ENCODE measurements around the gene MRPL32.
"Not testable (repeated sequence)": the region's sequence is repeated elsewhere in the genome, so short reads cannot be mapped to it uniquely, and the experiment has no call there.

The MRPL32 gene

DNA sequence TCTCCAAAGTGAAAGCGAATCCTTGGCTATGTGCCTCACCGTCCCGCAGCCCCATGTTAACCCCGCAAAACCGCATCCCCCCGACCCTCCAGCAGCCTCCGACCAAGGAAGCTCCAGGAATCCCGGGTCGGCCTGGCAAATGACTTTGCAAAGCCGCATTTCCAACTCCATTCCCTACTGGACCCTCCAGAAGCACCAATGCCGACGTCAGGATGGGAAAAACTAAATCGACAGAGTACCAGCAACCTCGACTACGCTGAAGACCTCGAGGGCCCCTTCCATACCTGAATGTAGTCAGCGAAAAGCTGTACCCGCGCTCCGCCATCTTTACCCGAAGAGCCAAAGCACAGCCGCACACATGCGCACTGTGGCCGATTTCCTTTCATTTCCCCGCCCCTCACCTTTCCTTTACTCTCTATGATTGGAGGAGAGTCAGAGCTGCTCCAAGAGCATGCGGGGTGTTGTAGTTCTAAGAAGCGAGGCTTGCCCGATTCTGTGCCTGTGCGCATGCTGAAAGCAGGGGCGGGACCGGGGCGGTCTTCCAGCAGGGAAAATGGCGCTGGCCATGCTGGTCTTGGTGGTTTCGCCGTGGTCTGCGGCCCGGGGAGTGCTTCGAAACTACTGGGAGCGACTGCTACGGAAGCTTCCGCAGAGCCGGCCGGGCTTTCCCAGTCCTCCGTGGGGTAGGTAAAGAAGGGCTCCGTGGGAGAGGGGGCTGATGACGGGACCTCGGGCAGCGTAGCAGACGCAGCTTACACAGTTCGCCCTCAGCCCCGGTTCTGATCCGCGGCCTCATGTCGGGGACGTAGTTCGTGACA is at the start of gene MRPL32, which contains the start of gene PSMA2:
Gene MRPL32, plus strand, starts transcription at position 543 of the 818 bp plus-strand sequence. Its CDS starts 11 bp downstream, at position 554.
Gene PSMA2, minus strand, starts transcription at position 341 of the 818 bp plus-strand sequence. Its CDS starts 16 bp downstream, at position 325.
- peak; percentile 98 for DNase-seq

DNA sequence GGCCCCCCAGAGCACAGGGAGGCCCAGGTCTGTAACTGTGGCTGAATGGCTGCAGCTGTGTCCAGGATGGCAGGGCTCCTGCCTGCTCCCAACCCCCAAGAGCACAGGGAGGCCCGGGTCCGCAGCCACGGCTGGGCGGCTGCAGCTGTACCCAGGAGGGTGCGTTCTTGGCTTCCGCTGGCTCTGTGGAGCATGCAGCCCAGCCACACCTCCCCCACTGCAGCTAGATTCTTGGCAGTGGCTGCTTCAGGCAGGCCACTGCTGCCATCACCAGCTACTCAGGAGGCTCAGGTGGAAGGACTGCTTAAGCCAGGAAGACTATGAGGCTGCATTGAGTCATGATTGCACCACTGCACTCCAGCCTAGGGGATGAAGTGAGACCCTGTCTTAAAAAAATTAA is 48.2 kb upstream of the MRPL32 start:
- DNase-seq = no peak

DNA sequence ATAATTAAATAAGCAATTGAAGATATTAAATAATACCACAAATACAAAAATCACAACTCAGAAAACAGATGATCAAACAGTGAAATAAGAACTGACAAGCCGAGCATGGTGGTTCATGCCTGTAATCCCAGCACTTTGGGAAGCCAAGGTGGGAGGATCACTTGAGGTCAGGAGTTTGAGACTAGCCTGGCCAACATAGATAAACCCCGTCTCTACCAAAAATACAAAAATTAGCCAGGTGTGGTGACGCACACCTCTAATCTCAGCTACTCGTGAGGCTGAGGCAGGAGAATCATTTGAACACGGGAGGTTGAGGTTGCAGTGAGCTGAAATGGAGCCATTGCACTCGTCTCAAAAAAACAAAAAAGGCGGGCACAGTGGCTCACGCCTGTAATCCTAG is 47.0 kb upstream of the MRPL32 start:
- DNase-seq = not testable (repeated sequence)

DNA sequence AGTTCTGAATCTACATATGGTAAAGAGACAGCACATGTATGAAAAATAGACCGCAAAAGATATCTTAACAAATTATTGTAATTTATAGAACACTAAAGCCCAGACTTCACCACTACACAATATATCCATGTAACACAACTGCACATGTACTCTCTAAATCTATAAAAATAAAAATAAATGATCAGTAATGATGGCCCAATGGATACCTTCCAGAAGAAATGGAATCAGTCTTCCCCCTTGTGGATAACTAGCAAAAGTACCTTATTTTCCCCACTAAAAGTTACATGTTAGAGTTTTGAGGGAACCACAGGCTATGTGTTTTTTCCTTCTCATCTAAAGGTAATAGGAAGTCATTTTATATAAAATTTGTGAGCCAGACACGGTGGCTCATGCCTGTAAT is 46.0 kb upstream of the MRPL32 start:
- peak; percentile 61 for DNase-seq

DNA sequence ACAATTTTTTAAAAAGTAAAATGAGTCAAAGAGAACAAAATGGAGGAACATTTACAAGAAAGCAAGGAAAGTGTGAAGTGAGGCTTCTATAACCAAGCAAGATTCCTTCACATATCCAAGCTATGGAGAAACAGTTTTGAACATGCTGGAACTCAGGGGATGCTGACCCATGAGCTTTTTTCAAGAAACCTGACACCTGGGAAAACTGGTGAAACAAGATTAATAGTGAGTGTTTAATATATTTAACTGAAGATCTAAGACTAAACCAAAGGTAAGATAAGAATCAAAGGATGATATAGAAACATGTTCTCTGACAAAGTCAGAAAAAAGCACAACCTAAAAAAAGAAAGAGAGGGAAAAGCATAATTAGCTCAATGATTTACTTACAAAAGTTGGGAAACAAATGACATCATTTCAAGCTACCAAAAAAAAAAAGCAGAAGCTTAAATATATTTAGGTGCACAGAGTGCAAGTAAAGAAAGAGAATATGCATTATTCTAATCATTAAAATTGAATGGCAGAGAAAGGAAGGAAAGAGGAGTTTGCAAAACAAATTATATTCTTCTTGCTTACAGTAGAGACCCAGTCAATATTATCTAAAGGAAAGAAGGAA is 45.2 kb upstream of the MRPL32 start:
- no peak for DNase-seq

DNA sequence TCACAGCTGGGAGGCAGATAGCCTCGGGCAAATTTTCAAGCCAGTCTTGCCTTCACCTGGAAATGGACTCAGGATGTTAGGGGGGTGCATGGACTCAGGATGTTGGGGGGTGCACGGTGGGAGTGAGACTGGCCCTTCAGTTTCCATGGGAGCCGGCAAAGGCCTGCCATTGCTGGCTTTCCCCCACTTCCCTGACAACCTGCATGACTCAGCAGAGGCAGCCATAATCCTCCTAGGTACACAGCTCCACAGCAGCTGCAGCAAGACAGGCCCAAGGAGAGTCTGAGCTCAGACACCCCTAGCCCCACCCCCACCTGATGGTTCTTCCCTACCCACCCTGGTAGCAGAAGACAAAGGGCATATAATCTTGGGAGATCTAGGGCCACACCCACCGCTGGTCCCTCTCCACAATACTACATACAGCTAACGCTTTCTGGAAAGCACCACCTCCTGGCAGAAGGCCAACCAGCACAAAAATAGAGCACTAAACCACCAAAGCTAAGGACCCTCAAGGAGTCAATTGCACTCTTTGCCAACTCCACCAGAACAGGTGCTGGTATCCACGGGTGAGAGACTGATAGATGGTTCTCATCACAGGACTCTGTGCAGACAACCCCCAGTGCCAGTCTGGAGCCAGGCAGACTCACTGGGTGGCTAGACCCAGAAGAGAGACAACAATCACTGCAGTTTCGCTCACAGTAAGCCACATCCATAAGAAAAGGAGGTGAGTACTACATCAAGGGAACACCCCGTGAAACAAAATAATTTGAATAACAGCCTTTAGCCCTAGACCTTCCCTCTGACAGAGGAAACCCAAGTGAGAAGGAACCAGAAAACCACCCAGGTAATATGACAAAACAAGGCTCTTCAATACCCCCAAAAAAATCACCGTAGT is 38.6 kb upstream of the MRPL32 start:
- DNase-seq = peak; percentile 64

DNA sequence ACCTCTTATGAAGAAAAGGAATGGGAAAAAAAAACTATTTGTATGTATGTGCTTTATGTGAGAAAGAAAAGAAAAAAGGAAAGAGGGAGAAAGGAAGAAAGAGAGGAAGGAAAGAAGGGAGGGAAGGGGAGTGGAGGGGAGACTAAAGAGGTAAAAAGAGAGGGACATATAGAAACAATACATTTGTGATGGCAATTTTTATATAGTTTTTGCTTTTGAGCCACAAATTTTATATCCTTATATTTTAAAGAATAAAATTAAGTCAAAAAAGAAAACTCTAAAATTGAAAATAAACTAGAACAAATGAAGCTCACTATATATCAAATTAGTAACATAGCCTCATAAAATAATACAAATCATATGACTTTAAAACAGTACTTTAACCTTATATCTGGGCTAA is 31.3 kb upstream of the MRPL32 start:
- DNase-seq = no peak

DNA sequence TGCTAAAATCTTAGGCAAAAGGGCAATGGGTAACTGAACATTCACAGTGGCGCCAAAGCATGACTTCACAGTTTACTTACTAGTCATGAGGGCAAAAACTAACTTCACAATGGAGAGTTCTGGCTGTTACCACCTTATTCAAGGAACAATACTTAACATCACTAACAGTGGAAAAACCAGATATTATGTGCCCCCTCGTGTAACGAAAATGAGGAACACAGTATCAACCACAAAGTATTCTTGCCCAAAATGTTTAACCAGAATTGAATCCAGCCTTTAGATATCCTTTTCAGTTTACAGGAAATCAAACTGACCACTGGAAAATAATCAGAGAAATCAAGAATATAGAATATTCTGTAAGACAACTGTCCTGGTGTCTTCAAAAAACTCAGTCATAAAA is 29.8 kb upstream of the MRPL32 start:
- DNase-seq = no peak

DNA sequence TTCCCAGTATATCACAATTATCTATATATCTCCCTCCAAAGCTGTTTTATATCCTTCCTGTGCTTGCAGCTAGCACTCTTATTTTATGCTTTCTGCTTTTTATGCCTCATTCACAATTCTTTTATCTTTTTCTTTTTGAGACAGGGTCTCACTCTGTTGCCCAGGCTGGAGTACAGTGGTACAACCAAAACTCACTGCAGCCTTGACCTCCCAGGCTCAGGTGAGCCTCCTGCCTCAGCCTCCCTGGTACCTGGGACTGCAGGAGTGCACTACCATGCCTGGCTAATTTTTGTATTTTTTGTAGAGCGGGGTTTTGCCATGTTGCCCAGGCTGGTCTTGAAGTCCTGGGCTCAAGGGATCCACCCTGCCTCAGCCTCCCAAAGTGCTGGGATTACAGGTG is 26.0 kb upstream of the MRPL32 start:
- no peak for DNase-seq

DNA sequence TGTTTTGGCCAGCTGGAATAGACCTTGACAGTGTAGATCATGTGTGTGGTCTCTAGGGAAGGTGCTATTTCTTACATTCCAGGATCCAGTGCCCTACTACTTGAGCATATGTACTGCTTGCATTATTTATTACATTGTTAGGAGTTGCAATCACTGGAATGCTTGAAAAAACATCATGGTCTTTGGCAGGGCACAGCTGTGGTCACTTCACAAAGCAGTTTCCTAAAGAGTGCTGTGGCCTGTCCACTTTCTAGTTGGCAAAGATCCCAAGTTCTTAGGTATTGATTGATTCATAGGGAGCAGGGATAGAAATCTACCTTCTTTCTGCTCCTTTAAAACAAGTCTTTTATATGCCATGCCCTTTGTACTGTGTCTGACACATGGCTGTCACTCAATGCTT is 24.9 kb upstream of the MRPL32 start:
- no peak for DNase-seq

DNA sequence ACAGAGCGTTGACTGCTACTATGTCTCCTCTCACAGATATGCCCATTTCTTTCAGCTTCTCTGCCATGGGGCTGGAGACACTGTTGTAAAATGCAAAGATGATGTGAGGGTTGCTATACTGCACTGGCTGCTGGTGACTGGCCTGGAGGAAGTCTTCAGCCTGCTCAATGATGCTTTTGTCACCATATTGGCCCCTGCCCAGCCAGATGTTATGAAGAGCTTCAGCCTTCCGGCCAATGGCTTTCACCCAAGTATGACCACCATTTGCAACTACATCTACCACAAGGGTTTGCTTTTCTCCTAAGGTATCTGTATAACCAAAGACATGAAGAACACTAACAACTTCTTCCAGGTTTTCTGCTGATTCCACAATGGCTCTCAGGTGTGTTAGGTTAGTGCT is 21.9 kb upstream of the MRPL32 start:
- no peak for DNase-seq

DNA sequence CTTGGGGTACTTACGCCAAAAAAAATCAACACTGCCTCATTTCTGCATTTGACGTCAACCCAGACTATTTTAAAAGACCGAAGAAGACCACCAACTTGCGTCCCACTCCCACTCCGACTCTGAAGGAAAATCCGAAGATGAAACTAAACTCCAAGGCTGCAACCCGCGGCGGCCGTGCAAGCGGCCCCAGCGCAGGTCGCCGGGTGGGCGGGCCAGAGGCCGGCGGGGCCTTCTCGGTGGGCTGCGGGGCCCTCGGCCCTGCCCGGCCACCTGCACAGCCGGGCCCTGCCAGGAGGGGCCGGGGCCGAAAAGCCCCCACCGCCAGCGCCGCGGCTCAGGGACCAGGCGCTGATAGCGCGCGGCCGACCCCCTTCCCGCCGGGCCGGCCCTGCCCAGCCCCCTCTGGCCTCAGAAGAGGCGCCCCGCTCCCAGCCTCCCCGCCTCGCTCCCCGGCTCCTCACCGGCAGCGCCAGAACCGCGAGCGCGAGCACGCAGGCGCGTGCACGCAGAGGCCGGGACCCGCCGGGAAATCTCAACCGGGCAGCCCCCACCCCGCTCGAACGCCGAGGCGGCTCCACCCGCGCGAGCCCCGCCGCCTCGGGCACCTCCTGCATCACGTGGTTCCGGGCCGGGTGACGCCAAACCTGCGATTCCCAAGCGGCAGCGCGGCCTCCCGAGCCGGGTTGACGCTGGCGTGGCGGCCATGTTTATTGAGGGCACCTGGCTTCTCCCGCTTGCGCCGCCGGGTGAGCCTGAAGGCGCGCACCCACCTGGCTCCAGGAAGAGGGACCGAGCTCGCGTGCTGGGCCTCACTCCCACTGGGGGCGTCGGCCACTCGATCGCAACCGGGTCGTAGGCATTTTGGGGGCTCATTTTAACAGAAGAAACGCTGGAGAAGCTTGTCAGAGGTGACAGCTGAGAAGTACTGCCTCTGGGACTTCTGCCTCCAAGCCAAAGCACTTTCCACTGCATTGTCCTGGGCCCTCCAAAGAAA is 20.4 kb upstream of the MRPL32 start, which contains the start of gene C7orf25:
Gene C7orf25, minus strand, starts transcription at position 617 of the 994 bp plus-strand sequence. CDS start 1,170 bp downstream, outside the sequence.
- DNase-seq = peak; percentile 94

DNA sequence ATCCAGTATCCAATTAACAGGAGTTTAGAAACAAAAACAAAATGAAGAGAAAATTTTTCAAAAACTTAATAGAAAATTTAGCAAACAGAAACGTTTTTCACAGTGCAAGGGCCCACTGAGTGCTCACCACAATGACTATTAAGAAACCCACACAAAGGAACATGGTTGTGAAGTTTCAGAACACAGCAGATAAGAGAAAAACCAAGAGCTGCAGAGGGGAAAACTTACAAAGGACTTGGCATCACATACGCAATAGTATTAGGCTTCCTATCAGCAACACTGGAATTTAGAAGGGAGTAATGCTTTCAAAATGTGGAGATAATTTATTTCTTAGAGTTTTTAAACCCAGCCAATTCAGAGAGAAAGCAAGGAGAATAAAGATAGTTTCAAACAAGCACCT is 18.6 kb upstream of the MRPL32 start:
- peak; percentile 73 for DNase-seq

DNA sequence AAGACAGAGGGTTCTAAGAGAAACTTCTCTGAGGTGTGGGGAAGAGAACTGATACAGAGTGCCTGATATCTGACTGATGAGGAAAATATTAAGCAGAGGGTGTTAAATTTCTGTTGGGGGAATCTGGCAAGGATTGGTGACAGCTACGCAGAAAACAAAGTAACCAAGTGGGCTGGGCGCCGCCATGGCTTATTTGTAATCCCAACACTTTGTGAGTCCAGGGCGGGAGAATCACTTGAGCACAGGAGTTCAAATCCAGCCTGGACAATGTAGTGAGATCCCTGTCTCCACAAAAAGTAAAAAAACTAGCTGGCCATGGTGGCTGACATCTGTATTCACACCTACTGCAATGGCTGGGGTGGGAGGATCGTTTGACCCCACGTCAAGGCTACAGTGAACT is 18.2 kb upstream of the MRPL32 start:
- no peak for DNase-seq

DNA sequence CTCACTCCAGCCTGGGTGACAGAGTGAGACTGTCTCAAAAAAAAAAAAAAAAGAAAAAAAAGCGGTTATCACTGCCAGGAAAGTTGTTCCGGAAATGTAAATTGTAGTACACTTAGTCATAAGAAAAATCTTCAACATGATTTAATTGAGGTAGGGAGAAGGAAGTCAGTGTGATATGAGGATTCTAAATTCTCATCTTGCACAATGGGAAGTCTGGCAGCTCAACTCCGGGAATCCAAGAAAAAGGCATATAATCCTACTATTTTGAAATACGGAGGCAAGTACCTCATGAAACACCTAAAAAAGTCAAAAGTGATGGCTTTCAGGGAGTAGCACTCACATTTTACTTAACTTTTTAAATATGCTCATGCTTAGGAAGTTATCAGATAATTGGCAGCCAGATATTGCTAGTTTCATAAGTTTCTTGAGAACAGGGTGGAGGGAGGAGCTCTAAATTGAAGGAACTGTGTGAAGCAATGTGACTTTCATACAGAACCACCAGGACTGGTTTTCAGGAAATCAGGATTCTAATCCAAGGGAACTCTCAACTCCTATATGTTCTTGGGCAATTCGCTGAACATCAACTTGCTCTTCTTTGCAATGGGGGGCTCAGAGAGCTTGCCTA is 17.6 kb upstream of the MRPL32 start:
- DNase-seq = peak; percentile 30

DNA sequence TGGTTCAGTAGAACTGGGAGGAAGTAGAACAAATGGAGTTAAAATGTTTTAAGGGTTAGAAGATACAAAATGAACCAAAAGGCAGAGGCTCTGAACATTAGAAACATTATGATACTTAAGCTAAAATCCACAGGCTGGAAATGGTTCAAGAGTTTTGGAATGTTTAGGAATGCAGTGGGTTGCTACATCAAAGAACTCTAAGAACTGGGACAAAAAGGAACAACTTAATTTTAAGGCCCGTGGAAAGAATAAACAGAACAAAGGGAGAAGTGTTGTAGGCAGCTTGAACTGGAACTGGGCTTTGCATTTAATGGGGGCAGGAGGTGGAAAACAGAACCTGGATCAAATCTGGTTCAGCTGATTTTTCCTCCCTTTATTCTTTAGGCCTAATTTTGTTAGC is 16.8 kb upstream of the MRPL32 start:
- DNase-seq = no peak

DNA sequence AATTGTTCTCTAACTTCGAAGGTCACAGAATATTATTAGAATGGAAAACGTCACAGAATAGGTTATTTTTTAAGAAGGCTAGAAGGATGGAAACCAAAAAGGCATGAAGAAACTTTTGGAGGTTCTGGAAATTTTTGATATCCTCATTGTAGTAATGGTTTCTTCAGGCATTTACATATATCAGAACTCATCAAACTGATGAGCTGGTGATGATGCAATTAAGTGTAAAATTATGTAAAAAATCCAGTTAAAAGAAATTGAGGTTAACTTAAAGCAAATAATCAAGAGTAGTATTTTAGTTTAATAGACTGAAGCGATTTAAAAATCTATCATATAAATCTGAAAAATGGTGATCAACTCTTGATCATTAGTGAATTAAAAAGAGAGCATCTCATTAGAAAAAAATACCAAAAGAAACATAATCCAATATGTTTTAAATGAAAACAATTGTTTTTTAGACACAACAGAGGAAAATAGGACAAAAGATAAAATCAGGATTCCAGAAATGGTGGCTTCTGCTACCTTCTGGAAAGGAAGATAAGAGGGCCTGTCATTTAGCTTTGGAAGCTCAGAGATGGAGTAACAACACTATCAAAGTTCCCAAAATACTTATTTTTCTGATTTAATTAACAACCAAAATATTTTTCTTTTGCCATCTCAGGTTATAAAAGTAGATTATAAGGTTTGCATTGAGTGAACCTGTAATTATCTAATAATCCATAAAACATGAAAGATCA is 10.0 kb upstream of the MRPL32 start:
- DNase-seq = no peak

DNA sequence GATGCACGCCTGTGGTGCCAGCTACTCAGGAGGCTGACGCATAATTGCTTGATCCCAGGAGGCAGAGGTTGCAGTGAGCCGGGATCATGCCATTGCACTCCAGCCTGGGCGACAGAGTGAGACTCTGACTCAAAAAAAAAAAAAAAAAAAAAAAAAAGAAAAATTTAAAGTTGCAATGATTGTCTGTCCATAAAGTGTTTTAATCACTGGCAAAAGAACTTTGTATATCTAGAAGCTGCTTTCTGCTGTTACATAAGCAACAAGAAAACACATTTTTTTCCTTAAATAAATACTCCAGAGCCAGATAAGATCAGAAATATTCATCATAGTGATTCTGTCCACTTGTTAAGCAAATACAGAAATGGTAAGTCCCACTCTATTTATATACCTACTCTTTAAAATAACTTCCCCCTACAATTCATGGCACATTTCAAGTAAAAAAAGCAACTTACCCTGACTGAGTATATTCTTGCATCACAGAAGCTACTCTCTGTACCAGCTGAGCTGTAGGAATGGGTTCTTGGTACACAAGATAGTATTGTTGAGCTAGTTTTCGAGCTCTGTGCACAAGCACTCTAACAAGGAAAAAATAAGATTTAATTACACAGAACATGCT is 7.8 kb upstream of the MRPL32 start:
- no peak for DNase-seq

DNA sequence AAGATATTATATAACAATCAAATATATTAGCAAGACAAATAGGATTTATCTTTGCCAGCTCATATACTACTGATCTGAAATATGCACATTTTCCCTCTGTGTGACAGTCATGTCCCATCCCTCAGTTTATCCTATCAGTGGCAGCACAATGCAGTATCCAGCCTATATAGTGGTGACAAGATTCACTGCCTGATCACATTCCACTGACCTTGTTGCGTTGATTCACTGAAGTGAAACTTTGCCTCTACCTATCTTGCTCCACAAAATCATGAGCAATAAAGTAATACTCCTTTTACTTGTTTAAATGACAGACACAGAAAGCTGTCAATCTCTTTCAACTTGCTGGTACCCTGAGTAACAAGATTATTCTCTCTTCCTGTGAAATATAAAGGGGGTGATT is 6.5 kb upstream of the MRPL32 start:
- DNase-seq = no peak

DNA sequence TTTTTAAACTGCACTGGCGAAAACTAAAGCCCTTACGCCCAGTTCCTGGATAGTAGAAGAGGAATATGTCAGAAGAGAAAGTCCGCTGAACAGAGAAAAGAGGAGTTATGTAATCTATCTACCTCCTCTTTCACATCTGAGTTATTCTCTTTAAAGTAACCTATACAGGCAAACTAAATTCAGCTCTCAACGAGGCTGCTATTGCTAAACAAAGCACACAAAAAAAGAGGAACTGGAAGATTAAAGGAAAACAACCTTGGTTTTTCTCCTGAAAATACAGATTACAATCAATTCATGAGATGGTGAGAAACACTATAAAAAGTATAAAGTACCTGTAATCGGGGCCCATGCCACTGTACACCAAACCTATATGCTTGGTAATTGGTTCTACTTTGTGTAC is 6.0 kb upstream of the MRPL32 start:
- no peak for DNase-seq
